Heart left ventricle (tissue), 13 donors: ENCODE measurements around the gene BTG2.

ENCODE experiments used
- CTCF ChIP-seq, 12 donors: fragments of 200-600 bp; sonication (generic) in 4 of 12; IDR thresholded peaks; one replicate each; pipeline versions ENCODE4 v1.5.0 to v1.8.0; 2018 to 2022; ENCODE audit warnings: antibody characterized with exemption in 12 of 12, mild to moderate bottlenecking in 5 of 12
- POLR2A ChIP-seq, 2 donors: fragments of 450-650 bp; IDR thresholded peaks; one replicate each; pipeline ENCODE4 v1.6.1; 2017; ENCODE audit warnings: antibody characterized with exemption in 2 of 2, mild to moderate bottlenecking in 2 of 2, moderate library complexity in 2 of 2
- donor health status: ischemic (EF 13 %, LVEDD 7.1; RV severe dilation, severe dysfunction).
- donor health status: DM: no; HTN: yes; CAD: no.
- donor health status: DM: no; HTN: no; CAD: no.
- donor health status: ischemic (EF 25% LVEDD 6.9; RV normal size, moderate dysfunction).
- donor health status: ischemic (EF 25% LVEDD 5.7; RV mildly dilated, moderate dysfunction).
- donor health status: ischemic (EF 35%, LVEDD 5.7; RV mildly dilated, moderate dysfunction).
- donor health status: nonischemic (EF 11% LVEDD 7.7; RV severe dilation, severe dysfunction).
- donor health status: DM: yes; HTN: yes; CAD: no.
- donor health status: PGD.
- donor health status: ischemic (EF 29% LVEDD 5.4; RV normal size, mild dysfunction).
- donor health status: nonischemic (EF 23%, LVEDD 6.1; RV moderate dilation, normal function).

GRCh38 chr1:203270448-203270847 is 34.9 kb upstream of the BTG2 start:
- TF ChIP-seq CTCF (IDR thresholded peaks at IDR 0.05), result no peak
- TF ChIP-seq POLR2A (IDR thresholded peaks at IDR 0.05), result no peak
